Cardiac muscle cell (in vitro differentiated cells and primary cell): ENCODE results near the gene CPLX4. TPM values are rescaled to one million over a fixed set of nuclear protein-coding genes. Genes with fewer than 3 reads are reported as not detected.
A peak's percentile ranks its signal among the peaks of the same experiment; 100 is the strongest.

Experiments
- DNase-seq, 2 donors: peaks; one replicate each; pipeline versions ENCODE4 v3.0.0 to v3.0.0-alpha.2; 2010 to 2017; ENCODE audit warnings: low read depth in 1 of 2, low spot score in 1 of 2
- H3K27ac ChIP-seq: fragments of 200-600 bp; sonication (generic); 2 replicates; pipeline ENCODE4 v1.5.1; 2016
- H3K27me3 ChIP-seq: fragments of 200-600 bp; sonication (generic); 2 replicates; pipeline ENCODE4 v1.6.0; 2016; ENCODE audit warnings: control low read depth
- H3K36me3 ChIP-seq: fragments of 200-600 bp; sonication (generic); 2 replicates; pipeline ENCODE4 v1.5.1; 2016; ENCODE audit warnings: control low read depth
- H3K4me1 ChIP-seq: fragments of 200-600 bp; sonication (generic); 2 replicates; pipeline ENCODE4 v1.8.1; 2017; ENCODE audit warnings: low read depth, mild to moderate bottlenecking, mixed run types
- H3K4me3 ChIP-seq: fragments of 200-600 bp; sonication (generic); 2 replicates; pipeline ENCODE4 v1.5.1; 2016; ENCODE audit warnings: mild to moderate bottlenecking
- H3K9me3 ChIP-seq: fragments of 200-600 bp; sonication (generic); 2 replicates; pipeline ENCODE4 v1.5.1; 2017; ENCODE audit warnings: low read depth, mild to moderate bottlenecking, control low read depth
- CTCF ChIP-seq: IDR thresholded peaks from 2 replicates; pipeline ENCODE4 v1.5.1; 2012; ENCODE audit warnings: low read depth, mild to moderate bottlenecking, low read length
- polyA plus RNA-seq: library from polyadenylated mRNA; unstranded; fragments of >200 nt; fragmentation: Nextera tagmentation; extraction: Ambion mirVana; gene quantifications from 2 replicates; pipeline ENCODE4 v1.2.1, GENCODE V29; 2016
- total RNA-seq: library from RNA; depleted of rRNA; stranded (reverse); fragments of >200 nt; gene quantifications from 2 replicates; pipeline ENCODE4 v1.2.3, GENCODE V29; 2016

Gene CPLX4
- total and polyA plus RNA-seq, 2 experiments from 2014 or later: not detected

GRCh38 chr18:59308248-59308937, 10.1 kb downstream of the CPLX4 start:
- H3K4me1 ChIP-seq: no peaks in the 10 kb centered on the region
- peaks cover 65% of the 10 kb centered on the region for H3K27me3 ChIP-seq
- no peaks in the 10 kb centered on the region for H3K9me3 ChIP-seq
- peak overlapping the region; percentile 18 for H3K4me3 ChIP-seq
- no peaks in the 10 kb centered on the region for H3K36me3 ChIP-seq
- DNase-seq: peak; percentile 76 to 87
- peak; percentile 91 for TF ChIP-seq CTCF
- H3K27ac ChIP-seq: no peak overlapping the region

- Histone ChIP-seq H3K4me1 (no peaks in the 10 kb centered on the region), H3K27me3 (peaks cover 67% of the 10 kb centered on the region), H3K36me3 (no peaks in the 10 kb centered on the region), H3K4me3 (no peak overlapping the region), H3K9me3 (no peaks in the 10 kb centered on the region), H3K27ac (no peak overlapping the region)
- DNase-seq: no peak
- no peak for TF ChIP-seq CTCF
Observed at GRCh38 chr18:59306640-59307039, 11.8 kb downstream of the CPLX4 start.

GRCh38 chr18:59305295-59305694, 13.2 kb downstream of the CPLX4 start:
- no peaks in the 10 kb centered on the region for H3K9me3 ChIP-seq
- DNase-seq: no peak
- no peaks in the 10 kb centered on the region for H3K4me1 ChIP-seq
- TF ChIP-seq CTCF: no peak
- no peaks in the 10 kb centered on the region for H3K36me3 ChIP-seq
- H3K4me3 ChIP-seq: no peak overlapping the region
- no peak overlapping the region for H3K27ac ChIP-seq
- peaks cover 58% of the 10 kb centered on the region for H3K27me3 ChIP-seq

- Histone ChIP-seq H3K4me1 (no peaks in the 10 kb centered on the region), H3K4me3 (no peak overlapping the region), H3K36me3 (no peaks in the 10 kb centered on the region), H3K27me3 (peaks cover 49% of the 10 kb centered on the region), H3K9me3 (no peaks in the 10 kb centered on the region), H3K27ac (no peak overlapping the region)
- TF ChIP-seq CTCF: no peak
- DNase-seq: no peak
Observed at GRCh38 chr18:59303656-59304195, 14.7 kb downstream of the CPLX4 start.

- H3K4me3 ChIP-seq: no peak overlapping the region
- no peaks in the 10 kb centered on the region for H3K9me3 ChIP-seq
- no peaks in the 10 kb centered on the region for H3K36me3 ChIP-seq
- no peaks in the 10 kb centered on the region for H3K4me1 ChIP-seq
- no peak overlapping the region for H3K27ac ChIP-seq
- DNase-seq: no peak
- TF ChIP-seq CTCF: no peak
- peaks cover 51% of the 10 kb centered on the region for H3K27me3 ChIP-seq
Observed at GRCh38 chr18:59303006-59303405, 15.4 kb downstream of the CPLX4 start.
